Bladder microvascular endothelial cell (primary cell): ENCODE data around the gene ALOX12B. TPM values are rescaled to one million over a fixed set of nuclear protein-coding genes. Genes with fewer than 3 reads are reported as not detected.

Experiments used
- total RNA-seq: library from RNA; depleted of rRNA; stranded (reverse); fragments of >200 nt; gene quantifications from 2 replicates; pipeline ENCODE4 v1.2.3, GENCODE V29; 2014

Gene ALOX12B
- not detected in 2 replicates for total RNA-seq

GRCh38 chr17:8087075-8087951 lies at the start of gene ALOX12B:
TSS of gene ALOX12B (minus strand) at chr17:8087716. CDS start at chr17:8087442, 274 bp downstream.

GRCh38 chr17:8123695-8124349 lies 36.3 kb upstream of the ALOX12B start, which contains the start of gene HES7:
TSS of gene HES7 (minus strand) at chr17:8124106. CDS start at chr17:8124084, 22 bp downstream.

GRCh38 chr17:8117980-8118768 lies 30.7 kb upstream of the ALOX12B start, which contains the start of gene ALOXE3:
TSS of gene ALOXE3 (minus strand) at chr17:8118514. CDS start at chr17:8117990, 524 bp downstream.

GRCh38 chr17:8038954-8039610 lies 48.4 kb downstream of the ALOX12B start, which contains the start of gene ALOX15B:
TSS of gene ALOX15B (plus strand) at chr17:8039059. CDS start at chr17:8039156, 97 bp downstream.

Other genes with a start within 250 kb of the ALOX12B start
- 24.5 and 132 TPM in 2 replicates for gene TMEM88, start 232.7 kb downstream of the ALOX12B start, total RNA-seq
- gene NAA38, start 230.2 kb downstream of the ALOX12B start, total RNA-seq: 90.2 and 171 TPM in 2 replicates
- 9.9 and 11.8 TPM in 2 replicates for gene CYB5D1, start 229.7 kb downstream of the ALOX12B start, total RNA-seq
- gene CHD3, start 198.9 kb downstream of the ALOX12B start, total RNA-seq: 113 and 162 TPM in 2 replicates
- 1.3 and 3.0 TPM in 2 replicates for gene RNF227, start 171.4 kb downstream of the ALOX12B start, total RNA-seq
- 0.49 and 0.63 TPM in 2 replicates for gene KCNAB3, start 157.9 kb downstream of the ALOX12B start, total RNA-seq
- gene TRAPPC1, start 155.8 kb downstream of the ALOX12B start, total RNA-seq: 45.3 and 77.3 TPM in 2 replicates
- 18.7 and 19.1 TPM in 2 replicates for gene CNTROB, start 155.5 kb downstream of the ALOX12B start, total RNA-seq
- not detected in 2 replicates for gene GUCY2D, start 85.1 kb downstream of the ALOX12B start, total RNA-seq
- not detected in 2 replicates for gene ALOX15B, start 48.7 kb downstream of the ALOX12B start, total RNA-seq
- not detected in 2 replicates for gene ALOXE3, start 30.8 kb upstream of the ALOX12B start, total RNA-seq
- gene HES7, start 36.4 kb upstream of the ALOX12B start, total RNA-seq: not detected in 2 replicates
- gene PER1, start 64.7 kb upstream of the ALOX12B start, total RNA-seq: 9.1 and 17.7 TPM in 2 replicates
- gene VAMP2, start 75.2 kb upstream of the ALOX12B start, total RNA-seq: 4.9 and 5.3 TPM in 2 replicates
- 13.4 and 22.3 TPM in 2 replicates for gene TMEM107, start 88.7 kb upstream of the ALOX12B start, total RNA-seq
- gene BORCS6, start 102.5 kb upstream of the ALOX12B start, total RNA-seq: 9.3 and 10.8 TPM in 2 replicates
- gene AURKB, start 122.9 kb upstream of the ALOX12B start, total RNA-seq: 23.2 and 37.6 TPM in 2 replicates
- gene CTC1, start 160.3 kb upstream of the ALOX12B start, total RNA-seq: 5.3 and 14.3 TPM in 2 replicates
- gene PFAS, start 161.6 kb upstream of the ALOX12B start, total RNA-seq: 18.9 and 28.9 TPM in 2 replicates
- gene RANGRF, start 201.0 kb upstream of the ALOX12B start, total RNA-seq: 7.8 and 8.8 TPM in 2 replicates
- 0.32 and 0.94 TPM in 2 replicates for gene SLC25A35, start 207.7 kb upstream of the ALOX12B start, total RNA-seq
- 29.5 and 30.0 TPM in 2 replicates for gene ARHGEF15, start 222.5 kb upstream of the ALOX12B start, total RNA-seq